Gastrocnemius medialis (tissue), 4 donors: Measurements from ENCODE around the gene MOB3B.

Experiments used
- POLR2A ChIP-seq, 2 donors: fragments of 450-650 bp; IDR thresholded peaks; one replicate each; pipeline ENCODE4 v1.6.1; 2017; ENCODE audit warnings: antibody characterized with exemption in 2 of 2, mild to moderate bottlenecking in 2 of 2, moderate library complexity in 2 of 2
- TF ChIP-seq, protein P1 (sequence below), 5 experiments: fragments of 450-650 bp in 3 of 5; fragments of 200-600 bp in 2 of 5; sonication (generic) in 2 of 5; IDR thresholded peaks in 4 of 5; conservative IDR thresholded peaks in 1 of 5; 1 replicate in 4 of 5; 2 replicates in 1 of 5; pipeline ENCODE4 v1.5.1; 2016 to 2019; ENCODE audit warnings: antibody characterized with exemption in 5 of 5, mild to moderate bottlenecking in 3 of 5, moderate library complexity in 3 of 5

DNA sequence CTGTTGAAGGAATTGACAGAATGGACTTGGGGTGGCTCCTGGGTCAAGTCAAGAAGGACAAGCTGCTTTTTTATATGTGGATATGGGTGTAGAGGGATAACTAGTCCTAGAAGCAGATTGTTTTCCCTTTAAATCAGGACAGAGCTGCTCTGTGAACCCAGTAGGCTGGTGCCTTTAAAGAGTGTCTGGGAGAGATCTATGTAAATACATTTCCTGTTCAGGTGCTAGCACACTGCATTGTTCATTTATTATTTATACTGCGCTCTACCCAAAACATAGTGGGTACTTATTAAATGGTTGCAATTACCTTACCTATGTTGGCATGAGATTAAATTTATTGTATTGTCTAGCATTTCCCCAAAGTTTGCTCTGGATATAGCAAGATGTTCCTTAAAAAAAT, 146.1 kb downstream of the MOB3B start:
- TF ChIP-seq, protein P1, sequence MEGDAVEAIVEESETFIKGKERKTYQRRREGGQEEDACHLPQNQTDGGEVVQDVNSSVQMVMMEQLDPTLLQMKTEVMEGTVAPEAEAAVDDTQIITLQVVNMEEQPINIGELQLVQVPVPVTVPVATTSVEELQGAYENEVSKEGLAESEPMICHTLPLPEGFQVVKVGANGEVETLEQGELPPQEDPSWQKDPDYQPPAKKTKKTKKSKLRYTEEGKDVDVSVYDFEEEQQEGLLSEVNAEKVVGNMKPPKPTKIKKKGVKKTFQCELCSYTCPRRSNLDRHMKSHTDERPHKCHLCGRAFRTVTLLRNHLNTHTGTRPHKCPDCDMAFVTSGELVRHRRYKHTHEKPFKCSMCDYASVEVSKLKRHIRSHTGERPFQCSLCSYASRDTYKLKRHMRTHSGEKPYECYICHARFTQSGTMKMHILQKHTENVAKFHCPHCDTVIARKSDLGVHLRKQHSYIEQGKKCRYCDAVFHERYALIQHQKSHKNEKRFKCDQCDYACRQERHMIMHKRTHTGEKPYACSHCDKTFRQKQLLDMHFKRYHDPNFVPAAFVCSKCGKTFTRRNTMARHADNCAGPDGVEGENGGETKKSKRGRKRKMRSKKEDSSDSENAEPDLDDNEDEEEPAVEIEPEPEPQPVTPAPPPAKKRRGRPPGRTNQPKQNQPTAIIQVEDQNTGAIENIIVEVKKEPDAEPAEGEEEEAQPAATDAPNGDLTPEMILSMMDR (IDR thresholded peaks at IDR 0.05 in 4 of 5, conservative IDR thresholded peaks at IDR 0.05 in 1 of 5), result no peak
- no peak for TF ChIP-seq POLR2A (IDR thresholded peaks at IDR 0.05)
